GM21529 (cell line): ENCODE measurements around the gene ATP11A.
A peak's percentile ranks its signal among the peaks of the same experiment; 100 is the strongest.
"Not testable (repeated sequence)": the region's sequence is repeated elsewhere in the genome, so short reads cannot be mapped to it uniquely, and the experiment has no call there.

Experiments used
- ATAC-seq: cut with Tn5 transposase; IDR thresholded peaks from one replicate; pipeline ENCODE4 v1.9.1; 2021; ENCODE audit not compliant: unreplicated experiment

The ATP11A gene

DNA sequence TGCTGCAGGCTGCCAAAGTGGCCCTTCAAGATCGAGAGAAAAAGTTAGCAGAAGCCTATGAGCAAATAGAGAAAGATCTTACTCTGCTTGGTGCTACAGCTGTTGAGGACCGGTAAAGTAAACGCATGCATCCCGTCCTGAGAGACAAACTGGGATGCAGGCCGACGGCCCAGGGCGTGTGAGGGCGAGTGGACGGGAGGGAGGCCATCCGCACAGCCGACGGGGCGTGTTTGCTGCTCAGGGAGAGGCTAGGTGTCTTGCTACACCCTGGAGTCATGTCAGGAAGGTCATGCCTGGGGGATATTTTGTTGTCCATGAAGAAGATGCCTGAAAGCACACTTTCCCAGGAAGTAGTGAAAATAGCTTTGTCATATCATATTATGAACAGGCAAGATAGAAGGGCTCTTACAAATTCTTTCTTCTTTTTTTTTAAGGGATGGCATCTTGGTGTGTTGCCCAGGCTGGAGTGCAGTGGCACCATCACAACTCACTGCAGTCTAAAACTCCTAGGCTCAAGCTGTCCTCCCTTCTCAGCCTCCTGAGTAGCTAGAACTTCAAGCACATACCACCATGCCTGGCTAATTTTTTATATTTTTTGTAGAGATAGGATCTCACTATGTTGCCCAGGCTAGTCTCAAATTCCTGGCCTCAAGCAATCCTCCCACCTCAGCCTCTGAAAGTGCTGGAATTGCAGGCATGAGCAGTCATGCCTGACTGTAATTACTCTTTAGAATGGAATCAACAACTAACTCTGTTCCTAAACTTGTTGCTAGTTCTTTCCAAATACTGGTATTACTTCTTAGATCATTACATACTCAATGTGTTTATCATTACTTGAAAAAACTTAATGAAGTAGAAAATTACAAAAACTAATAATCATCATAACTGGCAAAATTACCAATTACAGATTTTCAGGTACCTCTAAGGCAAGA lies 161.5 kb downstream of the ATP11A start:
- no peak for ATAC-seq

DNA sequence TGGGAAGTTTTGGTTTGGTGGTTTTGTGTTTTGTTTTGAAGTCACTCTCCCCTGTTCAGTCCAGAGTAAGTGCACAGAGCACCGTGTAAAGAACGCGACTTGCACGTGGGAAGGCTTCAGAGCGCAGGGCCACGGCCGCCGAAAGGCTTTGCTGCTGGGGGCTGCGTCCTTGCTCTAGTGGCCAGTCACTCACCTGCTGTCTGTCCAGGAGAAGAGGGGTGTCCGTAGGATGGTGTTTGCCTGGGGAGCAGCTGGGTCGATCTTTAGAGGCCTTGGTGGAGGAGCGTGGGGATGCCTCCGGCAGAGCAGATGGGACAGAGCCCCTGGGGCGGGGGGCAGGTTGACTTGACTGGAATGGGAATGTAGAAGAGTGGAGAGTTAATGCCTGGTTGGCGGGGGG lies 162.6 kb downstream of the ATP11A start:
- ATAC-seq: no peak

DNA sequence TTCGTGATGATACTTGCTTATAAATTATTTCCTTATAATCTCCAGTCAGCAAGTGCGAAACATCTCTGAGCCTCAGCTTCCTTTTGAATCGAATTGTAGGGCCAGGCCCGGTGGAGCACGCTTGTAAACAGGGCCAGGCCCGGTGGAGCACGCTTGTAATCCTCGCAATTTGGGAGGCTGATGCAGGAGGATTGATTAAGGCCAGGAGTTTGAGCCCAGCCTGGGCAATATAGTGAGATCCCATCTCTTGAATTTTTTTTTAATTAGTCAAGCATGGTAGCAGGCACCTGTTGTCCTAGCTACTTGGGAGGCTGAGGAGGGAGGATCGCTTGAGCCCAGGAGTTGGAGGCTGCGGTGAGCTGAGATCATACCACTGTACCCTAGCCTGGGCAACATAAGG lies 163.0 kb downstream of the ATP11A start:
- ATAC-seq: no peak

DNA sequence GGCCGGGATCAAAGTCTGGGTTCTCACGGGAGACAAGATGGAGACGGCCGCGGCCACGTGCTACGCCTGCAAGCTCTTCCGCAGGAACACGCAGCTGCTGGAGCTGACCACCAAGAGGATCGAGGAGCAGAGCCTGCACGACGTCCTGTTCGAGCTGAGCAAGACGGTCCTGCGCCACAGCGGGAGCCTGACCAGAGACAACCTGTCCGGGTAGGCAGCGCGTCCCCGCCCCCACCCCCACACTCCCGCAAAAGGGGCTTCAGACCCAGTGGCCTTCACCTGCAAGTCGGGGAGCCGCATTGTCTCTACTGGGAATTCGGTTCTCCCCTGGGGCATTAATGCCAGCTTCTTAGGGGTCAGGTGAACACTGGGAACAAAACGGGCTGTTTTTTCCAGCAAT lies 164.5 kb downstream of the ATP11A start:
- no peak for ATAC-seq

DNA sequence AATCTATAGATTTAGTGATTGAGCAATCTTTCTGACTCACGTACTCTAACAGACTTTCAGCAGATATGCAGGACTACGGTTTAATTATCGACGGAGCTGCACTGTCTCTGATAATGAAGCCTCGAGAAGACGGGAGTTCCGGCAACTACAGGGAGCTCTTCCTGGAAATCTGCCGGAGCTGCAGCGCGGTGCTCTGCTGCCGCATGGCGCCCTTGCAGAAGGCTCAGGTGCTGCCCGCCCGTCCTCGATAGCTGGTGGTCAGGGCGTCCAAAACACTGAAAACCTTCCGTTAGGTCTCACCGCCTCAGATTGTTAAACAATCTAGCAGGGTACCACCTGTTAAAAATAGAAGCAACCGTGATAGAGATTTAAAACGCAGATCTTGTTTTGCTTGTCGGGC lies 166.0 kb downstream of the ATP11A start:
- ATAC-seq: no peak

DNA sequence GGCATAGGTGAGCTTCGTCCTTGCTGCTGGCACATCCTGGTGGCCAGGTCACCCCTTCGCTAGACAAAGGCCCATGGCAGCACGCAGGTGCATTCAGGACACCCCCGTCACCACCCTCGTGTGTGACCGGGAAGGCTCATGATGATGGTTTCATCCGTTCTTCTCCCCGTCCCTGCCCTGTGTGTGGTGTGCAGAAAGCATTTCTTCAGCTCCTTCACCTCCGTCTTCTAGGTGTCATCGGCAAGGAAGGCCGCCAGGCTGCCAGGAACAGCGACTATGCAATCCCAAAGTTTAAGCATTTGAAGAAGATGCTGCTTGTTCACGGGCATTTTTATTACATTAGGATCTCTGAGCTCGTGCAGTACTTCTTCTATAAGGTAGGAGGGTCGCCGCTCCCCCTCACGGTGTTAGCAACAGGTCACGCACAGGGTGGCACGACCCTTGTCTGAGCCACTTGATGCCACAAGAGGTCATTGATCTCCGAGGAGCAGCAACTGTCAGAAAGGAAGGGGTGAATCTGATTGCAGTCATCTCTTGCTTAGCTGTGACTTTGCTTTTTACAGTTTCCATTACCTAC lies 168.2 kb downstream of the ATP11A start:
- ATAC-seq: no peak

DNA sequence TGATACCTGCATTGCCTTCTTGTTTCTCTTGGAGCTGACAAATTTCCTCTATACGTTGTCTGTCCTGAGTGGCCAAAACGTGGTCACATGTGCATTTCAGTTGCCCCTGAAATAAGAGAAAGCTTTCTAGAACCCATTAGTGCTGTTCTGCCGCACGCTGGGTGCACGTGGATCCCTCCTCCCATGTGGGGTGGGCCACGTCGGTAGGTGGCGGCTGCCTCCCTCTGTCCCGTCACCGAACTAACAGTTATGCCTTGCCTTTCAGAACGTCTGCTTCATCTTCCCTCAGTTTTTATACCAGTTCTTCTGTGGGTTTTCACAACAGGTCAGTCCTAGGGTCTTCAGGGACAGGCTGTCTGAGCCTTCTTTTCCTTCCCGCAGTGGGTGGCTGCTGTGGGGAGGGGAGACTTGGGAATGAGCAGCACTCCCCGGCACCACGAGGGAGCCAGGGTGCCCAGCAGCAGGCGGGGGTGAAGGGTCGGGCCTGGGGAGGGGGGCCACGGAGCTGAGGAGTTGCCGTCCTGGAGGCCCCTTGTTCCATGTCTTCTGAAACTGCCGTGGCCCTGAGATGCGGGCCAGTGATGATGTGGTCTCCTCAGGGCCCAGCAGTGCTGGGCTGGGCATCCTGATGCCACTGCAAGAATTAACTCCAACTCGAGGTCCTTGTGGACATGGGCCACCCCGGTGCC lies 169.4 kb downstream of the ATP11A start:
- ATAC-seq: no peak

DNA sequence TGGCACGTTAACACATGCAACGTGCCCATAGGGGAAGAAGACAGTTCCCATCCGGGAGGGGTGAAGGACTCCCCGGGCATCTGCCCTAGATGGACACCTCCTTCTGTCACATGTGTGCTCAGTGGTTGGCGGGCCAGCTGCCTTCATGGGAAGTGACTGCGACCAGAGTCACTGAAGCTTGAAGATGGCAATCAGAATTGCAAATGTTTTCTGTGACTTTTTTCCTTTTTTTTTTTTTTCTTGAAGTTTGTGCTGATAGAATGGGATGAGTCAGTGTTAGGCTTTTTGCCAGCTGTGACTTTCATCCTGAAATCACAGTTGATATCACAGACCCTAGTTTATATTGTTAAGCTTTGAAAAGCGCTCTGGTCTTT lies 170.0 kb downstream of the ATP11A start:
- peak; percentile 93 for ATAC-seq

DNA sequence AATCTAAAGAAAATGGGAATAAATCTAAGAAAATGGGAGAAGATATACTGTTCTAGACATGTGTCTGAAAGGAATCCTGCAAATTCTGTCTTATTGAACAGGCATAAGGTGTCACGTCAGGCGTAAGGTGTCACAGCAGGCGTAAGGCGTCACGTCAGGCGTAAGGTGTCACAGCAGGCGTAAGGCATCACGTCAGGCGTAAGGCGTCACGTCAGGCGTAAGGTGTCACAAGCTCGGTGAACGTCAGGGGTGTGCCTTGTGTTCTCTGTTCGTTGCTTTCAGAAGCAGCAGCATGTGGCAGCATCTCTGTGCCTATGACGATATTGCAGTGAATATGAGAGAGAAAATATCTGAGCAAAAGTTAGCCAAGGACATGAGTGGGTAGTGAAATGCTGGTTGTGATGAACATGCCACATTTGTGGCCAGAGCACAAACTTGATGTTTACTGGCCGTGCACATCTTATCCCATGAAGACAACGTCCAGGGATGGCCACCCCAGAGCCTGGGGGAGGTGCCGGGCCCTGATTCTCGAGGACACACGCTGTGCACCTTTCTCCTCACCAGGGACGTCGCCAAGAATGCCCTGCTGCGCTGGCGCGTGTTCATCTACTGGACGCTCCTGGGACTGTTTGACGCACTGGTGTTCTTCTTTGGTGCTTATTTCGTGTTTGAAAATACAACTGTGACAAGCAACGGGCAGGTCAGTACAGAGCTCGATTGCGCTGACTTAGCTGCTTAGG lies 172.2 kb downstream of the ATP11A start:
- ATAC-seq: no peak

DNA sequence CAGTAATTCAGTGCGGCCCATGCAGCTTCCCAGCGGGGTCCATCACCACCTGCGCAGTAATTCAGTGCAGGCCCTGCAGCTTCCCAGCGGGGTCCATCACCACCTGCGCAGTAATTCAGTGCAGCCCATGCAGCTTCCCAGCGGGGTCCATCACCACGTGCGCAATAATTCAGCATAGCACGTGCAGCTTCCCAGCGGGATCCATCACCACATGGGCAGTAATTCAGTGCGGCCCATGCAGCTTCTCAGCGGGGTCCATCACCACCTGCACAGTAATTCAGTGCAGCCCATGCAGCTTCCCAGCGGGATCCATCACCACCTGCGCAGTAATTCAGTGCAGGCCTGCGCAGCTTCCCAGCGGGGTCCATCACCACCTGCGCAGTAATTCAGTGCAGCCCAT lies 173.5 kb downstream of the ATP11A start:
- ATAC-seq: not testable (repeated sequence)

DNA sequence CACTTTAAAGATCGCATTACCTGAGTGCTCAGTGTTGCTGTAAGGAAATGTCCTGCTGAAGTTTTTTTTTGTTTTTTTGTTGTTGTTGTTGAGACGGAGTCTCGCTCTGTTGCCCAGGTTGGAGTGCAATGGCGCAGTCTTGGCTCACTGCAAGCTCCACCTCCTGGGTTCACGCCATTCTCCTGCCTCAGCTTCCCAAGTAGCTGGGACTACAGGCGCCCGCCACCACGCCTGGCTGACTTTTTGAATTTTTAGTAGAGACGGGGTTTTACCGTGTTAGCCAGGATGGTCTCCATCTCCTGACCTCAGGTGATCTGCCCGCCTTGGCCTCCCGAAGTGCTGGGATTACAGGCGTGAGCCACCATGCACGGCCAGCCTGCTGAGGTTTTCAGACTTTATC lies 175.6 kb downstream of the ATP11A start:
- not testable (repeated sequence) for ATAC-seq

DNA sequence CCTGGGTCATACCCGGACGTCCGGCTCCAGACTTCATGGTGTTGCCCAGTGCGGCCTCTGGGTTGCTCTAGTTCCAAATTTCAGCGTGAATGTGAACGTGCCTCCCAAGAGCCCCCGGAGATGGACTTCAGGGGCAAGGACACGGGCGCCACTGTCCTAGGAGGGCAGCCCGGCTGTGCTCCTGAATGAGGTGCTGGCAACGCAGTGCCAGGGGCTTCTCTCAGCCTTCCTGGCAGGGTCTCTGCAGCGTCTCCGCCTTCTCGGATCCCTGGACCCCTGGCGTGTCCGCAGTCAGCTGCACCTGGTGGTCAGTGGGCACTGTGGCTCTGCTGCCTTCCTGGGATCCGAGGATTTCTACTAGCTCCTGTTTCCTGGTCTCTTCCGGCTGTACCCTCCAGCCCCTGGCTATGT lies 177.5 kb downstream of the ATP11A start:
- ATAC-seq: no peak

DNA sequence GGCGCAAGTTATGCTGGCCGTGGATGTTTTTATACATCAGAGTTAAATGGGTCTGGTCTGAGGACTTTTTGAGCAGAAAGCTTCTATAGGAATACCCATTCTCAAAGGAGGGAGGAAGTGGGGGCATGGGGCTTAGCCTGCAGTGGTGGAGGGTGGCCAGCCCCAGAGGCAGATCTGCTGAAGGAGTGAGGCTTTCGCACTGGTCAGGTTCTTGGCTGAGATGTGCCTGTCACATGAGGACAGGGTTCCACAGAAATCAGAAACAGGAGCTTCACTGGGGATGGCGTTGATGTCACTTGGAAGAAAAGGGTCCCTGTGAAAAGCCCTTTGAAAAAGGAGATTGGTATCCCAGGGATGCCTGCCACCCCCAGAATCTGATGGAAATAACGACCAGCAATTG lies 178.5 kb downstream of the ATP11A start:
- ATAC-seq: no peak

DNA sequence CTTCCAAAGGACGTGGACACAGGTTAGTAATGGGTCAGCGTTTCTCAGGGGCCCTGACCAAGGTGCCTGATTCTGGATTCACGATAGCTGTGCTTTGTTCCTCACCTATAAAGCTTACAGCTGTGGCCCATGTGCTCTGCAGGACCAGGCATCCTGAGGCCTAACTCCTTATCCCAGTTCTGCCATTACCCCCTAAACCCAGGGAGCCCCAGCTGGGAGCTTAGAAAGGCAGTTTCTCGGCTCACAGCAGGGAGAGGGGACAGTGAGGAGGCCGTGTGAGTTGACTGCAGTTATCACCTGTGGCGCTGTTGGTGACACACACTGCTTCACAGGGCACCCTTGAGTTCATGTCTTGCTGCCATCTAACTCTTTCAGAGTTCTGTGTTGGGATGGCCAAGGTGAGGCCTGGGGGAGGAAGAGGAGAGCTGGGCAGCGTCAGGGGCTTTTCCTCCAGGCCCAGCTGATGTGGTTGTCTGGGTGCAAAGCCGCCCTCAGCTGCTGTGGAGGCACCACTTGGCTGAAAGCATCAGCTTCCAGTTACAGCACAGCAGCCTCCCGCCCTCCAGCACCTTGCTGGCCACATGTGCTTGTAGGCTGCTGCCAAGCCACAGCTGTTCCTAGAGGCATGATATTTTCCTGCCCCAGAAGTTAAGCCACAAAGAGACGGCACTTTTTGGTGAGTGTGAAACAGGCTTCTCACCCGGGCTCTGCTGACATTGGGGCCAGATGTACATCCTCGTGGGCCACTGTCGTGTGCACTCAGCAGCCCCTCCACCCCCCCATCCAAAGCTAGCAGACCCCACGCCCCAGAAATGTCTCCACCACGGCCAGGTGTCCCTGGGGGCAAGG lies 179.6 kb downstream of the ATP11A start:
- ATAC-seq: no peak

DNA sequence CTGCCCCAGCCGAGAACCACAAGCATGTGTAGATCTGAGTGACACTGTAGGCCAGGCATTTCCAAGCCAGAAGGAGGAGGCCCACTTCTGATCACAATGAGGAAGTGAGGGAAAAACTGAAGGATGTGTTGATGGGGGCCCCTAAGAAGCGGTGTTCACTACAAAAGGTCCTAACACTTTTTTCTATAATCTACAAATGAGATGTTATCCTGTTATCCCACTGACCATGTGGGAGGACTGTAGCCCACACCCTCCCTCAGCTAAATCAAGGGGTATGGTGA lies 180.2 kb downstream of the ATP11A start:
- no peak for ATAC-seq

DNA sequence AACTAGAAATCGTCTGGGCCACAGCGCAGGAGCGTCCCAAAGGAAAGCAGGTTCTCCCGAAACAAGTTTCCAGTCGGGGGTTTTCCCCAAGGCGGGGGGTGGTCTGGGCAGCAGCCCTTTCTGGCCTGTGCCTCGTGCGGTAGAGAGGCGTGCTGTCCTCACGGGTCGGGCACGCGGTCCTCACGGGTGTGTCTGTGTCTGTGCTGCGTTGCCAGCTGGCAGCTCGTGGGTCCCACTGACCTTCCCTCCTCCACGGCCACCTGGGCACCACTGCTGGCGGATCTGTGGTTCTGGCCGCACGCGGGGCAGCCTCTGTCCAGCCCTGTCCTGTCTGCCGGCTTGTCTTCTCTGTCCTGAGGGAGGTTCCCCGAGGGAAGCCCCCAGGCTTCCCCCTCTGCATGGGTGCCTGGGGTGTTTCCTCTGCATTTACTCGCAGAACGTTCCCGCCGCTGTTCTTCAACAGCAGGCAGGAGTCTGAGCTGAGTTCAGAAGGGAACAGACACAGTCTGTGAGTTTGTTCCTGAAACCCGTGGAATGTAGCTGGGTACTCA lies 181.0 kb downstream of the ATP11A start:
- no peak for ATAC-seq

DNA sequence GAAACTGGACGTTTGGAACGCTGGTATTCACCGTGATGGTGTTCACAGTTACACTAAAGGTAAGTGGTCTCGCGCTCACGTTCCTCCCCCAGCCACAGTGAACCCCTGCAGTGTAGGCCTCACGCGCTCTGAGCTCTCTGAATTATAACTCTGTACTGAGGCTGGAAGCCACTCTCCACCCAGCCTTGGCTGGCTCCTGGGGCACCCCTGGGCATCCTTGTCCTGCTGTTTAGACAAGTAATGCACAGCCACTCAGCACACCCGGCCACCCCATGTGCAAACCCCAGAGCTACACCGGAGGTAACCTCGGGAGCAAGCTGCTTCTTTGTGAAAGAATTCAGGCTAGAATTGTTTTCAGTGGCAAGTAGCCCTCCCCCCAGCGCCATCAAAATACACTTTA lies 181.9 kb downstream of the ATP11A start:
- no peak for ATAC-seq

DNA sequence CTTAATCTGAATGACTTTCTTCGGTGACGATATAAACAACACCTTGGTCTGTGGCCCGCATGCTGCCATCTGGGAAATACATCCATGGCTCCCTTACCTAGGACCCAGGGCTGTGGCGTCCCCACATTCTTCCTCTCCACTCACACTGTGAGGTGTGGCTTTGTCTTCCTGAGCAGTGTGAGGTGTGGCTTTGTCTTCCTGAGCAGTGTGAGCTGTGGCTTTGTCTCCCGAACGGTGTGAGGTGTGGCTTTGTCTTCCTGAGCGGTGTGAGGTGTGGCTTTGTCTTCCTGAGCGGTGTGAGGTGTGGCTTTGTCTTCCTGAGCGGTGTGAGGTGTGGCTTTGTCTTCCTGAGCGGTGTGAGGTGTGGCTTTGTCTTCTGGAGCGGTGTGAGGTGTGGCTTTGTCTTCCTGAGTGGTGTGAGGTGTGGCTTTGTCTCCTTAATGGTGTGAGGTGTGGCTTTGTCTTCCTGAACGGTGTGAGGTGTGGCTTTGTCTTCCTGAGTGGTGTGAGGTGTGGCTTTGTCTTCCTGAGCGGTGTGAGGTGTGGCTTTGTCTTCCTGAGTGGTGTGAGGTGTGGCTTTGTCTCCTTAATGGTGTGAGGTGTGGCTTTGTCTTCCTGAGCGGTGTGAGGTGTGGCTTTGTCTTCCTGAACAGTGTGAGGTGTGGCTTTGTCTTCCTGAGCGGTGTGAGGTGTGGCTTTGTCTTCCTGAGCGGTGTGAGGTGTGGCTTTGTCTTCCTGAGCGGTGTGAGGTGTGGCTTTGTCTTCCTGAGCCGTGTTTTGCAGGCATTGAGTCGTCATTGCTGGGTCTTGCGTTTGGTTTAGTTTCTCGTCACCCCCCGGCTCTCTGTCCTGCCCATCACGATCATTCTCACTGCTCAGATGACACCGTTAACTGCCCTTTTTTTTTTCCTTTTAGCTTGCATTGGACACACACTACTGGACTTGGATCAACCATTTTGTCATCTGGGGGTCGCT lies 183.1 kb downstream of the ATP11A start:
- ATAC-seq: peak; percentile 39
